Uterine smooth muscle cell (primary cell): ENCODE measurements around the gene TXLNA. TPM values are rescaled to one million over a fixed set of nuclear protein-coding genes. Genes with fewer than 3 reads are reported as not detected.

Source experiments
- total RNA-seq: library from RNA; depleted of rRNA; stranded (reverse); fragments of >200 nt; gene quantifications from 2 replicates; pipeline ENCODE4 v1.2.3, GENCODE V29; 2014

The TXLNA gene
- total RNA-seq: 99.6 and 103 TPM in 2 replicates

DNA sequence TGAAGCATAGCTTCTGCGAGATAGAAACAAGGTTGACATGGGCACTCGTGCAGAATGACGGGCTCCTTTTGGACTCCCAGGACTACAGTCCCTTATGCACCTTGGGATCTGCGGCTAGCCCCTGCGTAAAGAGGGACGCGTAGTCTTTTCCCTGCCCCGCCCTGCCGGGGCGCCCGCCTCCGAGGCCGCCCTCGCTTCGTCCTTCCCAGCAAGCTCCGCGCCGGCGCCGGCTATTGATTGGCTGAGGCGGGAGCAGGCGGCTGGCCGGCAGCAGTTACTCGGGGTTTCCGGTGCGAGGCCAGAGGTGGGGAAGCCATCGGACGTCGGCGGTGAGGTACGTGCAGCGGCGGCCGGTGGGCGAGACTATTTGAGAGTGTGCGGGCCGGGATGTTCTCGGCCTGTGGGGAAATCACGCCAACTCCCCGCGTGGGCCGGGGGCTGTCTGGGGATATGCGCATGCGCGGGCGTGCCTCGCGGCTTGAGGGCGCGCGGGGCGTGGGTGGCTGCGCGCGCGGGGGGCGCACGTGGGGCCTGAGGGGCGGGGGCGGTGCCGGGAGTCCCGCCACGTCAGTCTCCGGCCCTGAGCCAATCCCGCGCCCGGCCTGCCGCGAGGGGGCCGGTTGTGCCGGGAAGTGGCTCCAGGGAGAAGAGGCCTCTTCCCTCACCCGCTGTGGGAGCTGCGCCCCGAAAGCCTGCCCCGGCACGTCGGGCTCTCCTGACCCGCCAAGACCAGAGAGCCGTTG, at the start of gene TXLNA:
Gene TXLNA, plus strand, starts transcription at position 233 of the 743 bp plus-strand sequence. CDS start 671 bp downstream, outside the sequence.

DNA sequence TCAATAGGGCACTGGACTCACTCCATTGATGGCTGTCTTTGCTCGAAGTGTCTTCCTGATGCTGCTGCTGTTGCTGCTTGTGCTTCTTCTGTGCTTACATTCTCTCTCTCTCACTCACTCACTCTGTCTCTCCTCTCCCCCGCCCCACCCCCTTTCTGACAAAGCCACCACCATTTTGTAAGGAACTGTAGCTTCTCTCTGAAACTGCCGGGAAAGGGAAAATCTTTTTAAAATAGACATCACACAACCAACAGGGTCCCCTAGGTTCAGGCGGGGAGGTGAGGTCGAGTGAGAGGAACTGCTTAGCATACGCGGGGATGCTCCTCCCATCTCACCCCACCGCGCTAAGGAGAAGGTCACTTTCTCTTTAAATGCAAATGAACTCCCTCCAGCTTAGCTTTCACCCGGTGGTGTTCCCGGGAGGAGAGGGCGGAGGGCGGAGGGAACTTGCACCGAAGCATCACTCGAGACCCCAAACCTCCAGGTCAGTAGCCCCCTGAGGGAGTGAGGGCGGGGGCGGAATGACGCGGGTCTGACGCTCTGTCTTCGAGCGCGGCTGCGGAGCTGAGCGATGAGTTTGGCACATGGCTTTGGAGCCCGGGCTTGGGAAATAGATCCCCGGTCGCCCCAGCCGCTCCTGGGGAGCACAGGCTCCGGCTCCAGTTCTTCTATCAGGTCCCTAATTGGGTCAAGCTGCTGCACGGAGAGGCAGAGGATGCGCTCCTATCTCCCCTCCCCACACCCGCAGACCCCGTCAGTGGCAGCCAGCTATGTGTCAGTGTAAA, 20.9 kb downstream of the TXLNA start, which contains the start of gene CCDC28B:
Gene CCDC28B, plus strand, starts transcription at position 370 of the 785 bp plus-strand sequence. CDS start 1,341 bp downstream, outside the sequence.

DNA sequence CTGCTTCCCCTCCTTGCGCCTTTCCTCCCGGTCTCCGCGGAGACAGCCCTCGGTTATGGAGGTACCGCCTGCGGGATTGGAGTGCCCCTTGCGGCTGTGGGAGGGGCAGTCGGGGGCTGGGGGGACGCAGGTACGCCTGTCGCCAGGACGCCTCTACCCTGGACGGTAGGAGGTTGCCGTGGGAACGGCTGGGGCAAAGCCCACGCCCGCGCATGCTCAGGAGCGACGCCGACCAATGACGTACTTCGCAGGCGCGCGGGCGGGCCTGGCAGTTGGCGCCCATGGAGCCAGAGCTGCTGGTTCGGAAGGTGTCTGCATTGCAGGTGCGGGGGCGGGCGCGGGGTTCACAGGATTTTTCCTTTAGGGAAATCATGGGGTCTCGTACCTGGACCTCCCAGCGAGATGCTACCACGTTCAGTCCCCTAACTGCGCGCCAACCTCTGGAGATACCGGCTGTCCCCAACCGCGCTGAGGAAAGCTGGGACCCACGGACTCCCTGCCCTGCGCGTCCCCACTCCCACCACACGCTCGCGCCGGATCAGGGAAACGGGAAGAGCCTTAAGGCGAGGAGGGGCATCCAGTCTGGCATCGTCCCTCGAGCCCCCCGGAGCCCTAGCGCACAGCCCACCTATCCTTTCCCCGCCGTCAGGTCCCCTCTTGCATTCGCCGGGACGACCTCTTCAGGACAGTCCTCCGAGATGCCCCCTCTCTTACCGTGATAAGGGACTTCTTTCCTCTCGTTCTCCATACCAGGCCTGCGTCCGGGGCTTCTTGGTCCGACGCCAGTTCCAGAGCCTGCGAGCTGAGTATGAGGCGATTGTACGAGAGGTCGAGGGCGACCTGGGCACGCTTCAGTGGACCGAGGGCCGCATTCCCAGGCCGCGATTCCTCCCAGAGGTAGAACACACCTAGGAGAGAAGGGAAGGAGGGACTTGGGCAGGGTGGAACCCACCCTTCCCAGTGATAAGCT, 26.2 kb downstream of the TXLNA start, which contains the start of gene IQCC:
Gene IQCC, plus strand, starts transcription at position 271 of the 970 bp plus-strand sequence. Its CDS starts 11 bp downstream, at position 282.

DNA sequence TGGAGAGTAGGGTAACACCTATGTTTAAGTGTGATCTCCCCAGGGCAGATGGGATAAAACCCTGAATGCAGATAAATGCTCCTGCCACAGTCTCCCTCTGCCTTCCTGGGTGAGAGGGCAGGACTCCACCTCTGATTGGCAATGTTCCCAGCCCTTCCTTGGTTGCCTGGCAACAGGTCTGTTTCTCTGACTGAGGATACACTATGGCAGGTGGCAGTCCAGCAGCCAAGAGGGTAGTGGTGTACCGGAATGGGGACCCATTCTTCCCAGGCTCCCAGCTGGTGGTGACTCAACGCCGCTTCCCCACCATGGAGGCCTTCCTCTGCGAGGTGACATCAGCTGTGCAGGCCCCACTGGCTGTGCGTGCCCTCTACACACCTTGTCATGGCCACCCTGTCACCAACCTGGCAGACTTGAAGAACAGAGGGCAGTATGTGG, 29.4 kb downstream of the TXLNA start, which contains the start of gene DCDC2B:
Gene DCDC2B, plus strand, starts transcription at position 199 of the 438 bp plus-strand sequence. Its CDS starts 5 bp downstream, at position 204.

DNA sequence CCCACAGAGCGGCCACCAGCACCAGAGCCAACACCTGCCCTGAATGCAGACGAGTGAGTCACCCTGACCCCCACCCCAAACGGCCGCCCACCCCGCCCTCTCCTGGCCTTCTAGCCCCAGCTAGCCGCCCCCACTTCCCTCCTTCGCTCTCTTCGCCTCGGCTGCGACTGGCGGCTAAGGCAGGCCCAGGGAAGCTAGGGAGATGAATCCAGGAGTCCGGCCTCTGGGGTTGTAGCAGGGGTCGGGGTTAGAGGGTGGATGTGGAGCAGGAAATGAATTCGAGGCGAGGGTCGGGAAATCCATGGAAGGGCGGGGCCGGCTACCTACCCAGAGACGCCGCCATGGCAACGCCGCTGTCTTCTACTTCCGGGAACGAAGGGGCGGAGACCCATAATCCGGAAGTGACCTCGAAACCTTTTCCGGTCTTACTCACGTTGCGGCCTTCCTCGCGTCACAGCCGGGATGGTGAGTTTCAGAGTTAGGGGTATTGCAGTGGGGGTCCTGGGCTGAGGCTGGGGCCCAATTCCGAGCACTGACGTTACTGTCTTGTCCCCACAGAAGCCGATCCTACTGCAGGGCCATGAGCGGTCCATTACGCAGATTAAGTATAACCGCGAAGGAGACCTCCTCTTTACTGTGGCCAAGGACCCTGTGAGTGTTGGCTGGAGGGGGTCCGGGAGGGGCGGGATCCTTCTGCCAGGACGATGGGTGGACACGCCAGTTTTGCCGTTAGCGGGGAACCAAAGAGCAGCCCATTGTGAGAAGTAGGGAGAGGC, 42.7 kb downstream of the TXLNA start, which contains the start of the genes EIF3I and TMEM234:
Gene EIF3I, plus strand, starts transcription at position 428 of the 776 bp plus-strand sequence. Its CDS starts 35 bp downstream, at position 463.
Gene TMEM234, minus strand, starts transcription at position 374 of the 776 bp plus-strand sequence. Its CDS starts 31 bp downstream, at position 343.

DNA sequence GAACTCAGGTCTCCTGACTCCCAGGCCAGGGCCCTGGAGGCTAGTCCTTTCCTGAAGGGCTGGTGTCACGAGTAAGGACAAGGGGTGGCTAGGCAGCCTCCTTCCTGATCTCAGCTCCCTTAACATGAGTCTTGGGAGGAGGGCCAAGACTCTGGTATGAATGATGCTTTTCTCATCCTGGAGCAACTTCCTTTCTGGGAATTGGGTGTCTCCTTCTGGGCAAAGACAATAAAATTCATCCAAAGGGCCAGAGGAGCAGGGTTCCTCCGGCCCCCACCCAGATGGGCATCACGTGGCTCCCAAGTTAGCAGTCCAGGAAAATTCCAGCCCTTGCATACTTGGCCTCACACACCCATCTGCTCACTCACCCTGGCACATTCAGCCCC, 67.4 kb downstream of the TXLNA start, which contains the start of gene FAM167B:
Gene FAM167B, plus strand, starts transcription at position 335 of the 386 bp plus-strand sequence. CDS start 200 bp downstream, outside the sequence.

Other genes starting within 250 kb of the TXLNA start
- 366 and 386 TPM in 2 replicates for gene PTP4A2, start 241.3 kb upstream of the TXLNA start, total RNA-seq
- 59.7 and 76.0 TPM in 2 replicates for gene KHDRBS1, start 165.8 kb upstream of the TXLNA start, total RNA-seq
- gene TMEM39B, start 106.7 kb upstream of the TXLNA start, total RNA-seq: 4.5 and 5.2 TPM in 2 replicates
- 35.1 TPM in 2 replicates for gene KPNA6, start 71.6 kb upstream of the TXLNA start, total RNA-seq
- 10.8 and 11.6 TPM in 2 replicates for gene CCDC28B, start 20.9 kb downstream of the TXLNA start, total RNA-seq
- gene IQCC, start 26.0 kb downstream of the TXLNA start, total RNA-seq: 2.4 and 4.6 TPM in 2 replicates
- gene DCDC2B, start 29.4 kb downstream of the TXLNA start, total RNA-seq: 0.12 TPM in 1 of 2 replicates, not detected in the other
- 16.8 and 20.5 TPM in 2 replicates for gene TMEM234, start 42.7 kb downstream of the TXLNA start, total RNA-seq
- 350 and 441 TPM in 2 replicates for gene EIF3I, start 42.7 kb downstream of the TXLNA start, total RNA-seq
- gene FAM167B, start 67.5 kb downstream of the TXLNA start, total RNA-seq: 0.44 and 0.50 TPM in 2 replicates
- gene LCK, start 71.6 kb downstream of the TXLNA start, total RNA-seq: not detected in 2 replicates
- 68.2 and 88.9 TPM in 2 replicates for gene HDAC1, start 112.4 kb downstream of the TXLNA start, total RNA-seq
- gene MARCKSL1, start 156.6 kb downstream of the TXLNA start, total RNA-seq: 10.5 and 18.9 TPM in 2 replicates
- 0.77 and 1.00 TPM in 2 replicates for gene FAM229A, start 182.8 kb downstream of the TXLNA start, total RNA-seq
- gene TSSK3, start 182.9 kb downstream of the TXLNA start, total RNA-seq: 0.33 and 5.1 TPM in 2 replicates
- 59.7 and 59.9 TPM in 2 replicates for gene BSDC1, start 214.8 kb downstream of the TXLNA start, total RNA-seq